SK-N-SH treated with all-trans-retinoic acid at 6 μM for 48 hours (cell line): ENCODE data around the gene ELOVL5.

Experiments used
- ATAC-seq: fragments of 200-7000 bp; cut with Tn5 transposase; 3 replicates; pipeline ENCODE4 v1.9.1; 2020; ENCODE audit warnings: mild to moderate bottlenecking, moderate library complexity
- ARNTL ChIP-seq: fragments of 450-650 bp; formaldehyde crosslinking; IDR thresholded peaks from 2 replicates; pipeline ENCODE4 v1.5.0; 2020; ENCODE audit warnings: low read depth, mild to moderate bottlenecking, moderate library complexity, borderline replicate concordance
- BACH2 ChIP-seq: fragments of 250-450 bp; sonication (Bioruptor Pico); IDR thresholded peaks from 2 replicates; pipeline ENCODE4 v1.9.0; 2021; ENCODE audit warnings: mild to moderate bottlenecking, borderline replicate concordance
- CSDC2 ChIP-seq: fragments of 250-450 bp; sonication (Bioruptor Pico); IDR thresholded peaks from 2 replicates; pipeline ENCODE4 v1.5.0; 2020; ENCODE audit warnings: mild to moderate bottlenecking, moderate library complexity
- CSRNP3 ChIP-seq: fragments of 250-450 bp; sonication (Bioruptor Pico); IDR thresholded peaks from 2 replicates; pipeline ENCODE4 v1.5.1; 2021; ENCODE audit warnings: mild to moderate bottlenecking, moderate library complexity
- GLIS3 ChIP-seq: fragments of 250-450 bp; sonication (Bioruptor Pico); IDR thresholded peaks from 2 replicates; pipeline ENCODE4 v1.5.0; 2020; ENCODE audit warnings: mild to moderate bottlenecking, moderate library complexity
- ISL1 ChIP-seq: fragments of 250-450 bp; sonication (Bioruptor Pico); IDR thresholded peaks from 2 replicates; pipeline ENCODE4 v2.1.2; 2022; ENCODE audit warnings: mild to moderate bottlenecking, moderate library complexity
- OSR1 ChIP-seq: fragments of 250-450 bp; sonication (Bioruptor Pico); IDR thresholded peaks from 2 replicates; pipeline ENCODE4 v1.8.0; 2022; ENCODE audit warnings: moderate library complexity, mild to moderate bottlenecking, inconsistent platforms
- PATZ1 ChIP-seq: fragments of 250-450 bp; sonication (Bioruptor Pico); IDR thresholded peaks from 2 replicates; pipeline ENCODE4 v1.8.0; 2020; ENCODE audit warnings: mild to moderate bottlenecking, moderate library complexity, borderline replicate concordance
- POU6F1 ChIP-seq: fragments of 250-450 bp; sonication (Bioruptor Pico); IDR thresholded peaks from 2 replicates; pipeline ENCODE4 v1.8.0; 2021; ENCODE audit warnings: low read depth, mild to moderate bottlenecking, moderate library complexity, borderline replicate concordance
- PPARA ChIP-seq: fragments of 250-450 bp; sonication (Bioruptor Pico); IDR thresholded peaks from 2 replicates; pipeline ENCODE4 v1.5.0; 2020; ENCODE audit warnings: mild to moderate bottlenecking, borderline replicate concordance
- RARB ChIP-seq: fragments of 250-450 bp; sonication (Bioruptor Pico); IDR thresholded peaks from 2 replicates; pipeline ENCODE4 v1.8.0; 2021; ENCODE audit warnings: mild to moderate bottlenecking, moderate library complexity
- TOX ChIP-seq: fragments of 250-450 bp; sonication (Bioruptor Pico); IDR thresholded peaks from 2 replicates; pipeline ENCODE4 v1.8.0; 2021; ENCODE audit warnings: mild to moderate bottlenecking, moderate library complexity, borderline replicate concordance
- TSHZ2 ChIP-seq: fragments of 250-450 bp; sonication (Bioruptor Pico); IDR thresholded peaks from 2 replicates; pipeline ENCODE4 v1.5.0; 2020; ENCODE audit warnings: mild to moderate bottlenecking, moderate library complexity
- ZC3H10 ChIP-seq: fragments of 250-450 bp; sonication (Bioruptor Pico); IDR thresholded peaks from 2 replicates; pipeline ENCODE4 v1.5.1; 2021; ENCODE audit warnings: mild to moderate bottlenecking, moderate library complexity
- ZFP3 ChIP-seq: fragments of 250-450 bp; sonication (Bioruptor Pico); IDR thresholded peaks from 2 replicates; pipeline ENCODE4 v1.5.0; 2020; ENCODE audit warnings: mild to moderate bottlenecking, moderate library complexity
- ZFP30 ChIP-seq: fragments of 450-650 bp; formaldehyde crosslinking; IDR thresholded peaks from 2 replicates; pipeline ENCODE4 v1.5.0; 2022; ENCODE audit warnings: mild to moderate bottlenecking, moderate library complexity
- ZNF565 ChIP-seq: fragments of 450-650 bp; formaldehyde crosslinking; conservative IDR thresholded peaks from 2 replicates; pipeline ENCODE4 v1.5.0; 2020; ENCODE audit warnings: low read depth, mild to moderate bottlenecking, moderate library complexity
- ZNF8 ChIP-seq: fragments of 450-650 bp; formaldehyde crosslinking; IDR thresholded peaks from 2 replicates; pipeline ENCODE4 v1.5.0; 2020; ENCODE audit warnings: mild to moderate bottlenecking, moderate library complexity

The ELOVL5 gene

GRCh38 chr6:53236241-53236640, 112.5 kb downstream of the ELOVL5 start:
- ATAC-seq: no peak
- TF ChIP-seq TSHZ2 (CRISPR knock-in tag) (no peak), GLIS3 (no peak)

- no peak for ATAC-seq
- TF ChIP-seq ZFP30 (CRISPR knock-in tag): no peak
- TF ChIP-seq ARNTL: no peak
- TF ChIP-seq ZNF565 (CRISPR knock-in tag): no peak
- no peak for TF ChIP-seq CSRNP3 (CRISPR knock-in tag)
- TF ChIP-seq OSR1: no peak
- no peak for TF ChIP-seq RARB (CRISPR knock-in tag)
- TF ChIP-seq POU6F1 (CRISPR knock-in tag): no peak
- no peak for TF ChIP-seq CSDC2 (CRISPR knock-in tag)
- TF ChIP-seq PPARA: no peak
- TF ChIP-seq BACH2 (CRISPR knock-in tag): no peak
- TF ChIP-seq ZC3H10 (CRISPR knock-in tag): no peak
Observed at GRCh38 chr6:53235508-53235907, 113.2 kb downstream of the ELOVL5 start.

GRCh38 chr6:53233309-53233708, 115.4 kb downstream of the ELOVL5 start:
- TF ChIP-seq PATZ1 (no peak), GLIS3 (no peak), TOX (CRISPR knock-in tag) (no peak), CSDC2 (CRISPR knock-in tag) (no peak), ZC3H10 (CRISPR knock-in tag) (no peak), ZNF8 (CRISPR knock-in tag) (no peak), ISL1 (CRISPR knock-in tag) (no peak)
- no peak for ATAC-seq

- no peak for ATAC-seq
Observed at GRCh38 chr6:53230775-53231467, 117.8 kb downstream of the ELOVL5 start.

More at GRCh38 chr6:53230775-53231467, 117.8 kb downstream of the ELOVL5 start:
- TF ChIP-seq ARNTL (no peak), PATZ1 (no peak), ZNF565 (CRISPR knock-in tag) (no peak), ZFP3 (CRISPR knock-in tag) (no peak), GLIS3 (no peak), ZC3H10 (CRISPR knock-in tag) (no peak)
